ENCODE measurements around the gene CLCA2.
A peak's percentile ranks its signal among the peaks of the same experiment; 100 is the strongest.

Gene CLCA2

GRCh38 chr1:86410879-86411278, 13.1 kb upstream of the CLCA2 start:
- H3K9me3 Mint-ChIP-seq, result no peaks in the 10 kb centered on the region
- no peak for ATAC-seq
- H3K4me1 Mint-ChIP-seq, result no peaks in the 10 kb centered on the region

GRCh38 chr1:86416343-86416742, 7.6 kb upstream of the CLCA2 start:
- Mint-ChIP-seq H3K9me3 (no peaks in the 10 kb centered on the region), H3K4me1 (peaks cover 6% of the 10 kb centered on the region), H3K27ac (no peak overlapping the region), H3K36me3 (no peaks in the 10 kb centered on the region), H3K4me3 (no peak overlapping the region)
- no peak for ATAC-seq
- DNase-seq (ENCODE audit: low spot score in 2 of 2), result no peak

More at GRCh38 chr1:86410879-86411278, 13.1 kb upstream of the CLCA2 start:
- no peak for DNase-seq (ENCODE audit: low spot score in 2 of 2)
- H3K36me3 Mint-ChIP-seq, result no peaks in the 10 kb centered on the region
- H3K4me3 Mint-ChIP-seq, result no peak overlapping the region
- H3K27ac Mint-ChIP-seq, result no peak overlapping the region

GRCh38 chr1:86419277-86419903, 4.6 kb upstream of the CLCA2 start:
- ATAC-seq (peak; percentile 78), DNase-seq (ENCODE audit: low spot score in 2 of 2) (no peak)
- Mint-ChIP-seq H3K4me1 (peaks cover 6% of the 10 kb centered on the region), H3K9me3 (no peaks in the 10 kb centered on the region), H3K27ac (no peak overlapping the region), H3K4me3 (no peak overlapping the region), H3K36me3 (no peaks in the 10 kb centered on the region)

- no peaks in the 10 kb centered on the region for H3K36me3 Mint-ChIP-seq
- H3K4me3 Mint-ChIP-seq, result no peak overlapping the region
- no peak overlapping the region for H3K27ac Mint-ChIP-seq
- H3K4me1 Mint-ChIP-seq, result peaks cover 6% of the 10 kb centered on the region
- ATAC-seq, result no peak
- no peaks in the 10 kb centered on the region for H3K9me3 Mint-ChIP-seq
- DNase-seq (ENCODE audit: low spot score in 2 of 2), result no peak
Measured at GRCh38 chr1:86421601-86422280, 2.2 kb upstream of the CLCA2 start.

- Mint-ChIP-seq H3K36me3 (no peaks in the 10 kb centered on the region), H3K4me1 (peaks cover 6% of the 10 kb centered on the region), H3K4me3 (no peak overlapping the region), H3K27ac (no peak overlapping the region), H3K9me3 (no peaks in the 10 kb centered on the region)
- no peak for ATAC-seq
- no peak for DNase-seq (ENCODE audit: low spot score in 2 of 2)
Measured at GRCh38 chr1:86423473-86423872, 498 bp upstream of the CLCA2 start.

- no peak overlapping the region for H3K27ac Mint-ChIP-seq
- no peak overlapping the region for H3K4me3 Mint-ChIP-seq
- H3K36me3 Mint-ChIP-seq, result no peaks in the 10 kb centered on the region
- H3K4me1 Mint-ChIP-seq, result no peaks in the 10 kb centered on the region
- no peaks in the 10 kb centered on the region for H3K9me3 Mint-ChIP-seq
- ATAC-seq, result no peak
- no peak for DNase-seq (ENCODE audit: low spot score in 2 of 2)
Measured at GRCh38 chr1:86429122-86429725, 5.3 kb downstream of the CLCA2 start.

- Mint-ChIP-seq H3K4me3 (no peak overlapping the region), H3K4me1 (no peaks in the 10 kb centered on the region), H3K9me3 (no peaks in the 10 kb centered on the region), H3K36me3 (no peaks in the 10 kb centered on the region), H3K27ac (no peak overlapping the region)
- no peak for DNase-seq (ENCODE audit: low spot score in 2 of 2)
- ATAC-seq, result peak; percentile 96
Measured at GRCh38 chr1:86429835-86430234, 5.9 kb downstream of the CLCA2 start.

GRCh38 chr1:86430376-86430775, 6.4 kb downstream of the CLCA2 start:
- no peaks in the 10 kb centered on the region for H3K4me1 Mint-ChIP-seq
- no peak for DNase-seq (ENCODE audit: low spot score in 2 of 2)
- peak; percentile 27 for ATAC-seq
- no peak overlapping the region for H3K27ac Mint-ChIP-seq
- no peak overlapping the region for H3K4me3 Mint-ChIP-seq
- no peaks in the 10 kb centered on the region for H3K36me3 Mint-ChIP-seq
- H3K9me3 Mint-ChIP-seq, result no peaks in the 10 kb centered on the region

GRCh38 chr1:86434059-86434458, 10.1 kb downstream of the CLCA2 start:
- Mint-ChIP-seq H3K27ac (no peak overlapping the region), H3K4me3 (no peak overlapping the region), H3K36me3 (no peaks in the 10 kb centered on the region), H3K4me1 (no peaks in the 10 kb centered on the region), H3K9me3 (no peaks in the 10 kb centered on the region)
- DNase-seq (ENCODE audit: low spot score in 2 of 2), result no peak
- no peak for ATAC-seq

GRCh38 chr1:86435327-86435726, 11.4 kb downstream of the CLCA2 start:
- H3K27ac Mint-ChIP-seq, result no peak overlapping the region
- no peak overlapping the region for H3K4me3 Mint-ChIP-seq
- ATAC-seq (no peak), DNase-seq (ENCODE audit: low spot score in 2 of 2) (no peak)
- H3K36me3 Mint-ChIP-seq, result no peaks in the 10 kb centered on the region
- no peaks in the 10 kb centered on the region for H3K4me1 Mint-ChIP-seq
- H3K9me3 Mint-ChIP-seq, result no peaks in the 10 kb centered on the region

GRCh38 chr1:86436041-86436440, 12.1 kb downstream of the CLCA2 start:
- Mint-ChIP-seq H3K27ac (no peak overlapping the region), H3K9me3 (no peaks in the 10 kb centered on the region), H3K36me3 (no peaks in the 10 kb centered on the region), H3K4me1 (no peaks in the 10 kb centered on the region), H3K4me3 (no peak overlapping the region)
- ATAC-seq (no peak), DNase-seq (ENCODE audit: low spot score in 2 of 2) (no peak)

GRCh38 chr1:86441581-86441980, 17.6 kb downstream of the CLCA2 start:
- no peak overlapping the region for H3K27ac Mint-ChIP-seq
- no peaks in the 10 kb centered on the region for H3K4me1 Mint-ChIP-seq
- ATAC-seq (no peak), DNase-seq (ENCODE audit: low spot score in 2 of 2) (no peak)
- no peaks in the 10 kb centered on the region for H3K9me3 Mint-ChIP-seq
- H3K36me3 Mint-ChIP-seq, result no peaks in the 10 kb centered on the region
- no peak overlapping the region for H3K4me3 Mint-ChIP-seq

- ATAC-seq (no peak), DNase-seq (ENCODE audit: low spot score in 2 of 2) (no peak)
- no peak overlapping the region for H3K4me3 Mint-ChIP-seq
- H3K4me1 Mint-ChIP-seq, result no peaks in the 10 kb centered on the region
- no peaks in the 10 kb centered on the region for H3K36me3 Mint-ChIP-seq
- H3K27ac Mint-ChIP-seq, result no peak overlapping the region
- no peaks in the 10 kb centered on the region for H3K9me3 Mint-ChIP-seq
Measured at GRCh38 chr1:86441997-86442396, 18.0 kb downstream of the CLCA2 start.

- H3K36me3 Mint-ChIP-seq, result no peaks in the 10 kb centered on the region
- H3K4me1 Mint-ChIP-seq, result no peaks in the 10 kb centered on the region
- DNase-seq (ENCODE audit: low spot score in 2 of 2), result no peak
- H3K9me3 Mint-ChIP-seq, result no peaks in the 10 kb centered on the region
- H3K4me3 Mint-ChIP-seq, result no peak overlapping the region
- no peak overlapping the region for H3K27ac Mint-ChIP-seq
- no peak for ATAC-seq
Measured at GRCh38 chr1:86445919-86446318, 21.9 kb downstream of the CLCA2 start.

GRCh38 chr1:86447198-86447790, 23.3 kb downstream of the CLCA2 start:
- no peaks in the 10 kb centered on the region for H3K9me3 Mint-ChIP-seq
- no peaks in the 10 kb centered on the region for H3K36me3 Mint-ChIP-seq
- no peak for ATAC-seq
- DNase-seq (ENCODE audit: low spot score in 2 of 2), result no peak
- H3K27ac Mint-ChIP-seq, result no peak overlapping the region
- H3K4me1 Mint-ChIP-seq, result no peaks in the 10 kb centered on the region
- H3K4me3 Mint-ChIP-seq, result no peak overlapping the region

- no peak overlapping the region for H3K4me3 Mint-ChIP-seq
- no peak for ATAC-seq
- H3K27ac Mint-ChIP-seq, result no peak overlapping the region
Measured at GRCh38 chr1:86448670-86449069, 24.7 kb downstream of the CLCA2 start.

More at GRCh38 chr1:86448670-86449069, 24.7 kb downstream of the CLCA2 start:
- H3K36me3 Mint-ChIP-seq, result no peaks in the 10 kb centered on the region
- no peaks in the 10 kb centered on the region for H3K9me3 Mint-ChIP-seq
- no peaks in the 10 kb centered on the region for H3K4me1 Mint-ChIP-seq
- DNase-seq (ENCODE audit: low spot score in 2 of 2), result no peak

Data from stimulated activated effector memory CD8-positive, alpha-beta T cell treated with anti-CD3 and anti-CD28 coated beads, Interleukin-12 subunit alpha, Interleukin-12 subunit beta, amount 100 ng/mL, for 72 hours (primary cell).